ENCODE data around the gene RAB31.

Gene RAB31

DNA sequence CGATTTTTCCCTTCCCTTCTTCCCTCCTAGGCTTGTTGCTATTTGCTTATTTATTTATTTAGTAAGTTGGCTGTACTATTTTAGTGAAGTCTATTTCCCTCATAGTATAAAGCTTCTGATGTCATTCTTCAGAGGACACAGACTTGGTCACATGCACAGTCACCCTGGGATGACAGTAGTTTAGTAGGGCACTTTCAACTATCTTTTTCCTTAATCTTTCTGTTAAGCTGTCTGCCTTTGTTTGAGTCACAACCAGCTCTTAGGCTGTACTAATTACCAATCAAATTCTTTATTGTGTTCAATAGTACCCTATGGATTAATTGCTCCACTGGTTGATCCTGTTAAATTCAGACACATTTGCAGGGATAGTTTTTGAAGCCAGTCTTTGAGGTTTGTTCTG is 26.9 kb upstream of the RAB31 start:
- Histone ChIP-seq H3K27me3 (ENCODE audit: insufficient read depth, low read length) (no peaks in the 10 kb centered on the region), H3K4me3 (ENCODE audit: low read length) (no peak overlapping the region), H3K9me3 (ENCODE audit: insufficient read depth, low read depth, low read length) (no peaks in the 10 kb centered on the region), H3K9ac (ENCODE audit: low read depth, low read length) (no peak overlapping the region), H3K36me3 (ENCODE audit: insufficient read depth, low read depth, low read length) (no peaks in the 10 kb centered on the region), H3K4me1 (ENCODE audit: insufficient read depth, low read length) (peaks cover 6% of the 10 kb centered on the region; the same call in 1 of the 2 replicates), H3K27ac (ENCODE audit: low read length) (no peak overlapping the region)

DNA sequence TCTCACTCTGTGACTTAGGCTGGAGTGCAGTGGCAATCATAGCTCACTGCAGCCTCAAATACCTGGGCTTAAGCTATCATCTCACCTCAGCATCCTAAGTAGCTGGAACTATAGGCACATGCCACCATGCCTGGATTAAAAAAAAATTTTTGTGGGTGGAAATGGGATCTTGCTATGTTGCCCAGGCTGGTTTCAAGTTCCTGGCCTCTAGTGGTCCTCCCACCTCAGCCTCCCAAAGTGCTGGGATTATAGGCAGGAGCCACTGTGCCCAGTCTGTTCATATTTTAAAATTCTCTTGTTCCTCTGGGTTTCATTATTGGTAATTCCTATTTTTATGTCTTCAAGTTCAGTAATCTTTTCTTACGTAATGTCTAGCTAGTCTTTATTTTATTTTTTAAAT is 25.5 kb upstream of the RAB31 start:
- Histone ChIP-seq H3K27ac (ENCODE audit: low read length) (no peak overlapping the region), H3K9ac (ENCODE audit: low read depth, low read length) (no peak overlapping the region), H3K4me3 (ENCODE audit: low read length) (no peak overlapping the region), H3K36me3 (ENCODE audit: insufficient read depth, low read depth, low read length) (no peaks in the 10 kb centered on the region), H3K27me3 (ENCODE audit: insufficient read depth, low read length) (no peaks in the 10 kb centered on the region), H3K9me3 (ENCODE audit: insufficient read depth, low read depth, low read length) (no peaks in the 10 kb centered on the region), H3K4me1 (ENCODE audit: insufficient read depth, low read length) (peaks cover 6% of the 10 kb centered on the region; the same call in 1 of the 2 replicates)

DNA sequence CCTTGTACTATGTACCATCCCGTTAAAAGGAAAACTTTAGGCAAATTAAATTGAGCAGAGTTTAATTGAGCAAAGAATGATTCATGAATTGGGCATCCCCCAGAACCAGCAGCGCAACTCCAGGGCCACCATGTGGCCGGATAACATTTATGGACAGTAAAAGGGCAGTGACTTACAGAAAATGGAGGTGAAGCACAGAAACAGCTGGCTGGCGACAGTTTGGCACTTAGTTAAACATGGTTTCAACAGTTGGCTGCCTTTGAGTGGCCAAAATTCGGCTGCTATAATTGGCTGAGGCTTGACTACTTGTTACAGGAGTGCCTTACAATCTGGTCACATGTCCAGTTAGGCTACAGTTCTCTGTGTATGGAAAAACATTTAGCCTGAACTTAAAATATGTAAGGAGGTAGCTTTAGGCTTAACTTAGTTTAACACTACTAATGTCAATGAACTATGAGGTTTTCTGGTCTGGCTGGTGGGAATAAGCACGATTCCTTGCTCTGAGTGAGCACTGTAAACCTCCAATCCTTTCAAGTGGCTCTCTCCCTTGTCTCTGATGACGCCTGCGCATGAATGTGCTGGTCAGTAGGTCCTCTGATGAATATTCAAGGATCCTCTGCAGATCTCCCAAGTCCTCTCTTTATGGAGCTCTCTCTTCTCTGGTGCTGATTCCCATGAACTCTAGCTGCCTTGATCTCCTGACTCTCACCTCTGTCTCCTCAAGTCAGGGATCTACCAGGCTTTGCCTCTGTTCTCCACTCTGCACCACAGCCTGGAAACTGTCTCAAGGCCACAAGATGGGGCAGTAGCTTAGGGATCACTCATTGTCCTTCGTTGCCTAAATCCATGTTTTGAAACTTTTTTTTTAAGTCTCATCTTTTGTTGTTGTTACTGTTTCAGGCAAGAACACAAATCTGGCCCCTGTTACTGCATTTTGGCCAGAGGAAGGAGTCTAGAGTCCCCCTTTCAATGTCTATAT is 24.4 kb upstream of the RAB31 start:
- no peak overlapping the region for H3K9ac ChIP-seq (ENCODE audit: low read depth, low read length)
- H3K9me3 ChIP-seq (ENCODE audit: insufficient read depth, low read depth, low read length) = no peaks in the 10 kb centered on the region
- no peak overlapping the region for H3K4me3 ChIP-seq (ENCODE audit: low read length)
- H3K27me3 ChIP-seq (ENCODE audit: insufficient read depth, low read length) = no peaks in the 10 kb centered on the region
- H3K27ac ChIP-seq (ENCODE audit: low read length) = no peak overlapping the region
- no peaks in the 10 kb centered on the region for H3K36me3 ChIP-seq (ENCODE audit: insufficient read depth, low read depth, low read length)
- H3K4me1 ChIP-seq (ENCODE audit: insufficient read depth, low read length) = peaks cover 10% of the 10 kb centered on the region

DNA sequence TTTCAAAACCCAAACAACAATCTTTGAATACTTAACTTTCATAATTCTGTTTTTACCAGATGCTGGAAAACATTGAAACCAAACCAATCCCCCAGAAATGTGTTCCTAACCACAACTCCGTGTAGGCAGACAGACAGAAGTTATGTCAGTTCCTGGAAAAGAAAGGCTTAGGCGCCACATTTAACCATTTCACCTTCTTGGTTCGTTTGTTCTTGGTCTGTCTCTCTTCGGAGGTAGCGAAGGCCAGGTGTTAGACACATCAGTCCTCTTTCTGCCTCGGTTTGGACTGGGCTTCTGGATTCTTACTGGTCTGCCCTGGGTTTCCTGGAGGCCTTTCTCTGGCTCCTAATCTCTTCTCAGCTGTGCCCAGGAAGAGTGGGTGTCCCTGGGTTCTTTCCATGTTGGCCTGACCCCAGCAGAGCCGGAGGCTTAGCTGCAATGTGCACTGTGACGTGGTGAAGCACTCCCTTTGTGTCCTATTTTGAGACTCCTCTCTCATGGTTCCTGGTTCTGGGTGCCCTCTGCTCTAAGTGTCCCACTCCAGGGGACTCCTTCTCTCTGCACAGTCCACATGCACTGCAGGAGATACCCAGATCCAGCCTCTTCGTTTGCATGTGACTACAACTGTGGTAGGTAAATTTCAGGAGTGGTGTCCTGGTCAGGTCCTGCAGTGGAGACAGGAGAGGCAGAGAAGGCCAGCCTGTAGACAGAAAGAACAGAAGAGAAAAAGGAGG is 23.1 kb upstream of the RAB31 start:
- no peaks in the 10 kb centered on the region for H3K9me3 ChIP-seq (ENCODE audit: insufficient read depth, low read depth, low read length)
- H3K27ac ChIP-seq (ENCODE audit: low read length) = no peak overlapping the region
- no peaks in the 10 kb centered on the region for H3K27me3 ChIP-seq (ENCODE audit: insufficient read depth, low read length)
- no peak overlapping the region for H3K4me3 ChIP-seq (ENCODE audit: low read length)
- H3K4me1 ChIP-seq (ENCODE audit: insufficient read depth, low read length) = peaks cover 10% of the 10 kb centered on the region
- H3K9ac ChIP-seq (ENCODE audit: low read depth, low read length) = no peak overlapping the region
- H3K36me3 ChIP-seq (ENCODE audit: insufficient read depth, low read depth, low read length) = no peaks in the 10 kb centered on the region

DNA sequence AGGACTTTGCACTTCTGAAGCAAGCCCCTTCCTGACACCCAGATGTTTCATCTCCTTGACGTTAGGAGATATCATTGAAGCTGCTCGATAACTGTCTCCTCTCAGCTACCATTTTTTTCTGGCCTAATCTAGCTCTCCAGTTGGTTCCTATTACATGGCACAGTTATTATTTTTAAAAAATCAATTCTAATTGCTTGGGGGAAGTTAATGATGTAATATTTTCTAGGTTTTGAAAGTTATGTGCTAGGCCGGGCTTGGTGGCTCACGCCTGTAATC is 22.5 kb upstream of the RAB31 start:
- H3K27ac ChIP-seq (ENCODE audit: low read length) = no peak overlapping the region
- H3K27me3 ChIP-seq (ENCODE audit: insufficient read depth, low read length) = no peaks in the 10 kb centered on the region
- H3K9ac ChIP-seq (ENCODE audit: low read depth, low read length) = no peak overlapping the region
- H3K4me1 ChIP-seq (ENCODE audit: insufficient read depth, low read length) = peaks cover 10% of the 10 kb centered on the region
- H3K36me3 ChIP-seq (ENCODE audit: insufficient read depth, low read depth, low read length) = no peaks in the 10 kb centered on the region
- no peak overlapping the region for H3K4me3 ChIP-seq (ENCODE audit: low read length)
- H3K9me3 ChIP-seq (ENCODE audit: insufficient read depth, low read depth, low read length) = no peaks in the 10 kb centered on the region

DNA sequence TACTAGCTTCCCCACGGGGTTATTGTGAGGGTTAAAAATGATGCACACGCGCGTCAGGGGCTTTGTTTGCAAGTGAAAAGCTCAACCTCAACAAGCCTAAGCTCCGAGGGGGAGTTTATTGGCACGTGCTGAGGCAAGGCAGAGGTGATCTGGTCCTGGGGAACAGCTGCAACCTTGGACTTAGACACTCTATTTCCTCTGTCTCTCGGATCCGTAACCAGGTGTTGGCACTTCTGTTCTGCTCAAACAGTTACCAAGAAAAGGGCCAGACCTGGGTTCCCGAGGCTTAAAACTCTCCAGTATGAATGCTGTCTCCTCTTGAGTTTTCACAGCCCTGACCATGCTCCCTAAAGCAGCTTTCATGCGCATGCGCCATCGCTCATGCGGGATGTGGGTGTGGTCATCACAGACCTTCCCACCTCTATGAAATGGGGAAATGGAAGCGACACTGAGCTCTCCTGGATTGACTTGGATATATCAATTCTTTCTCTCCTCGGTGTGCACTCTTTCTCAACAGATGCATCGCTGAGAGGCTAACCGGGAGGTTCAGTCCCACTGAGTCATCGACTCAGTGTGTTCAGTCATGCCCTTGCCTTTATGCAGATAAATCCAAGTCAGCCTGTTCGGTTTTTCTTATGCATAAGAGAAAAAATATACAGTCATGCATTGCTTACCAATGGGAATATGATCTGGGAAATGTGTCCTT is 19.9 kb upstream of the RAB31 start:
- Histone ChIP-seq H3K9ac (ENCODE audit: low read depth, low read length) (no peak overlapping the region), H3K9me3 (ENCODE audit: insufficient read depth, low read depth, low read length) (no peaks in the 10 kb centered on the region), H3K27ac (ENCODE audit: low read length) (no peak overlapping the region), H3K4me1 (ENCODE audit: insufficient read depth, low read length) (peaks cover 10% of the 10 kb centered on the region), H3K36me3 (ENCODE audit: insufficient read depth, low read depth, low read length) (no peaks in the 10 kb centered on the region), H3K27me3 (ENCODE audit: insufficient read depth, low read length) (no peaks in the 10 kb centered on the region), H3K4me3 (ENCODE audit: low read length) (no peak overlapping the region)

DNA sequence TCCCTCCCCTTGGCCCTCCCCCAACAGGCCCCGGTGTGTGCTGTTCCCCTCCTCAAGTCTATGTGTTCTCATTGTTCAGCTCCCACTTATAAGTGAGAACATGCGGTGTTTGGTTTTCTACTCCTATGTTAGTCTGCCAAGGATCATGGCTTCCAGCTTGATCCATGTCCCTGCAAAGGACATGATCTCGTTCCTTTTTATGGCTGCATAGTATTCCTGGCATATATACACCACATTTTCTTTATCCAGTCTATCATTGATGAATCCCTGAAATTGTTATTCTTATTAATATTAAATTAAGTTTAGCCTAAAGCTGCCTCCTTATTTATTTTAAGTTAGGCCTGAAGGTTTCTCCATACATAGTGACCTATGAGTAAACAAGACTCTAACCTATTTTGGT is 18.8 kb upstream of the RAB31 start:
- H3K27me3 ChIP-seq (ENCODE audit: insufficient read depth, low read length) = no peaks in the 10 kb centered on the region
- H3K9me3 ChIP-seq (ENCODE audit: insufficient read depth, low read depth, low read length) = no peaks in the 10 kb centered on the region
- peaks cover 4% of the 10 kb centered on the region; the same call in 1 of the 2 replicates for H3K4me1 ChIP-seq (ENCODE audit: insufficient read depth, low read length)
- no peaks in the 10 kb centered on the region for H3K36me3 ChIP-seq (ENCODE audit: insufficient read depth, low read depth, low read length)
- H3K4me3 ChIP-seq (ENCODE audit: low read length) = no peak overlapping the region
- H3K9ac ChIP-seq (ENCODE audit: low read depth, low read length) = no peak overlapping the region
- no peak overlapping the region for H3K27ac ChIP-seq (ENCODE audit: low read length)

DNA sequence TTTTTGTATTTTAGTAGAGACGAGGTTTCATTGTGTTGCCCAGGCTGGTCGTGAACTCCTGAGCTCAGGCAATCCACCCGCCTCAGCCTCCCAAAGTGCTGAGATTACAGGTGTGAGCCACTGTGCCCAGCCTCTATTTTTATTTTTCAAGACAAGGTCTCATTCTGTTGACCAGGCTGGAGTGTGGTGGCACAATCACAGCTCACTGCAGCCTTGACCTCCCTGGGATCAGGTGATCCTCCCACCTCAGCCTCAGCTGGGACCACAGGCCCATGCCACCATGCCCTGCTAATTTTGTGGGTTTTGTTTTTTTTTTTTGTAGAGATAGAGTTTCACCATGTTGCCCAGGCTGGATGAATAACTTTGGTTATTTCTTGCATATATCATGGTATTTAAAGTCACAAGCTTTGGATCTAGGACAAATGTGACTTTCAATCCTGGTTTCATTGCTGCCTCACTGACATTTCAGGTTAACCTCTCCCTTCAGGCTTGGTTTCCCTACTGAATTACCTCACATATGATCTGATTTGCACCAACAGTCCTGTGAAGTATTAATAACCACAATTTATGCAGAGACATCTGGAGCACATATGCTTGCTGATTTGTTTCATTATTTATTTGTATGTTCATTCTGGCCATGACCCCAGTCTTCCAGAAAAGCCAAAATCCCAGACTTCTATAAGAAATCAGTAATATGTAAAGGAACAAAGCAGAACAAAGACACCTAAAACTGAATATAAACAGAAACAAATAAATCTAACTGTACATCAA is 17.5 kb upstream of the RAB31 start:
- Histone ChIP-seq H3K4me1 (ENCODE audit: insufficient read depth, low read length) (peaks cover 4% of the 10 kb centered on the region; the same call in 1 of the 2 replicates), H3K4me3 (ENCODE audit: low read length) (no peak overlapping the region), H3K36me3 (ENCODE audit: insufficient read depth, low read depth, low read length) (no peaks in the 10 kb centered on the region), H3K27ac (ENCODE audit: low read length) (no peak overlapping the region), H3K9me3 (ENCODE audit: insufficient read depth, low read depth, low read length) (no peaks in the 10 kb centered on the region), H3K27me3 (ENCODE audit: insufficient read depth, low read length) (no peaks in the 10 kb centered on the region), H3K9ac (ENCODE audit: low read depth, low read length) (no peak overlapping the region)

DNA sequence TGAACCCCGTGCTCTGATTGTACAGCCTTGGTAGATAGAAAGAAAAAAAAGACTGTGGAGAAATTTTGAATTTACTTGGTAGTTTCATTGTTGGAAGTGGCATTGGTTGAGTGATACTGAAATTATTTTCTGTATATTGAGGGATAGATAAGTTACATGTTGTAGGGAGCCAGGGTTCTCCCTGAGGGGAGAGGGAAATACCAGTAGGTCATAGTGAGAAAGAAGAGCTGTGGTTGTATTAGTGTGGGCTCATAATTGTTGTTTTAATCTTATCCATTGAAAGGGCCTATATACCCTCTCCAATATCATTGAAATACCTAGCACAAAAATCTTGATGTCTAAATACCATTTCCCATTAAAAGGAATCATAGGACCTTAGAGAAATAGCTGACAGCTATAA is 16.9 kb upstream of the RAB31 start:
- H3K4me1 ChIP-seq (ENCODE audit: insufficient read depth, low read length) = peaks cover 4% of the 10 kb centered on the region; the same call in 1 of the 2 replicates
- H3K4me3 ChIP-seq (ENCODE audit: low read length) = no peak overlapping the region
- H3K9ac ChIP-seq (ENCODE audit: low read depth, low read length) = no peak overlapping the region
- H3K27ac ChIP-seq (ENCODE audit: low read length) = no peak overlapping the region
- H3K27me3 ChIP-seq (ENCODE audit: insufficient read depth, low read length) = no peaks in the 10 kb centered on the region
- no peaks in the 10 kb centered on the region for H3K9me3 ChIP-seq (ENCODE audit: insufficient read depth, low read depth, low read length)
- no peaks in the 10 kb centered on the region for H3K36me3 ChIP-seq (ENCODE audit: insufficient read depth, low read depth, low read length)

DNA sequence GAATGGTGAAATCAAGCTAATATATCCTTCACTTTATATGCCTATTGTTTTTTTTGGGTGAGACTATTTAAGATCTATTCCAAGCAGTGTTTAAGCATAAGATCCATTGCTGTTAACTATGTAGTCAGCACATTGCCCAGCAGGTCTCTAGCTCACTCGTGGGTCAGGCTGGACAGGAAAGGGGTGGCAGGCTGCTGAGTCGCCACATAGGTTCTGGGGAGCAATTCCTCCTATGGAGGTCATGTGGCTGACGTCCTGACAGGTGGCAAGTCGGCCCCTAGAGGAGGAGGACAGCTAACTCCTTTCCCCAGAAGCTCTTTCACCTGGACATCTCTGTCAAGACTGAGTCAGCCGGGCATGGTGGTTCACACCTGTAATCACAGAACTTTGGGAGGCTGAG is 13.9 kb upstream of the RAB31 start:
- Histone ChIP-seq H3K36me3 (ENCODE audit: insufficient read depth, low read depth, low read length) (no peaks in the 10 kb centered on the region), H3K9me3 (ENCODE audit: insufficient read depth, low read depth, low read length) (no peaks in the 10 kb centered on the region), H3K4me1 (ENCODE audit: insufficient read depth, low read length) (no peaks in the 10 kb centered on the region), H3K27me3 (ENCODE audit: insufficient read depth, low read length) (no peaks in the 10 kb centered on the region), H3K9ac (ENCODE audit: low read depth, low read length) (no peak overlapping the region), H3K4me3 (ENCODE audit: low read length) (no peak overlapping the region), H3K27ac (ENCODE audit: low read length) (no peak overlapping the region)

DNA sequence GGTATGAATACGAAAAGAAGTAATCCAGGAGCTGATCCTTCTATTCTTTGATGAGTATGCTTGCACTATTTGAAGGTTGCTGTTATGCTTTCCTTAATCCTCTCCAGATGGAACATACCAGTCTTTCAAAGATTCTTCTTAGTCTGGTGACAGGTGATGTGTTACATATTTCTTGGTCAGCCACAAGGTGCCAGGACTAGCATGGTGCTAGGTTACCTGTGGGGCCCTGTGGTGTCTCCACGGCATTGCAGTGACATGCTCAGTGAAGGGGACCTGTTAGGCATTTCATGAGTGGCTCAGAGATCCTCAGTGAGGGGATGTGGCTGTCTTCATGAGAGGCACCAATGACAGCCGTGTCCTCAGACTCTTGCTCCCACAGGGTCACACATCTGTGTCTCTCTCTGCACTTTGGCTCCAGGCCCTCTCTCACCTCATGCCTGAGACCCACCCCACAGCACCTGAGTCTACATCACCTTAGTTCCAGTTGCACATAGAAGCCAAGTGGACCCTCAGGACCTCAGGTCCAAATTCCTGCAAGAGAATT is 13.1 kb upstream of the RAB31 start:
- Histone ChIP-seq H3K36me3 (ENCODE audit: insufficient read depth, low read depth, low read length) (no peaks in the 10 kb centered on the region), H3K9me3 (ENCODE audit: insufficient read depth, low read depth, low read length) (no peaks in the 10 kb centered on the region), H3K27ac (ENCODE audit: low read length) (no peak overlapping the region), H3K27me3 (ENCODE audit: insufficient read depth, low read length) (no peaks in the 10 kb centered on the region), H3K4me1 (ENCODE audit: insufficient read depth, low read length) (no peaks in the 10 kb centered on the region), H3K4me3 (ENCODE audit: low read length) (no peak overlapping the region), H3K9ac (ENCODE audit: low read depth, low read length) (no peak overlapping the region)
